GM21515 (cell line): ENCODE data around the gene GGTA1.

Experiments used
- ATAC-seq: cut with Tn5 transposase; IDR thresholded peaks from one replicate; pipeline ENCODE4 v1.9.1; 2021; ENCODE audit not compliant: unreplicated experiment

GGTA1 gene

GRCh38 chr9:121500165-121500478, 478 bp upstream of the GGTA1 start:
- ATAC-seq, result no peak

GRCh38 chr9:121499177-121499426, 542 bp downstream of the GGTA1 start:
- no peak for ATAC-seq

GRCh38 chr9:121498487-121499176, 1.0 kb downstream of the GGTA1 start:
- no peak for ATAC-seq

GRCh38 chr9:121498150-121498486, 1.5 kb downstream of the GGTA1 start:
- ATAC-seq, result peak; percentile 63

GRCh38 chr9:121495976-121496375, 3.7 kb downstream of the GGTA1 start:
- no peak for ATAC-seq

GRCh38 chr9:121494192-121494591, 5.5 kb downstream of the GGTA1 start:
- no peak for ATAC-seq

- no peak for ATAC-seq
Measured at GRCh38 chr9:121491111-121491510, 8.5 kb downstream of the GGTA1 start.

- no peak for ATAC-seq
Measured at GRCh38 chr9:121489344-121489743, 10.3 kb downstream of the GGTA1 start.

GRCh38 chr9:121486043-121486442, 13.6 kb downstream of the GGTA1 start:
- no peak for ATAC-seq

GRCh38 chr9:121485623-121486022, 14.0 kb downstream of the GGTA1 start:
- ATAC-seq, result no peak

- no peak for ATAC-seq
Measured at GRCh38 chr9:121484651-121485446, 14.8 kb downstream of the GGTA1 start.

- ATAC-seq, result no peak
Measured at GRCh38 chr9:121483473-121484031, 16.1 kb downstream of the GGTA1 start.

GRCh38 chr9:121483049-121483448, 16.6 kb downstream of the GGTA1 start:
- no peak for ATAC-seq

GRCh38 chr9:121478816-121479676, 20.6 kb downstream of the GGTA1 start:
- no peak for ATAC-seq

- ATAC-seq, result no peak
Measured at GRCh38 chr9:121476156-121476555, 23.5 kb downstream of the GGTA1 start.

- no peak for ATAC-seq
Measured at GRCh38 chr9:121474231-121474947, 25.3 kb downstream of the GGTA1 start.

GRCh38 chr9:121473229-121473628, 26.4 kb downstream of the GGTA1 start:
- no peak for ATAC-seq

GRCh38 chr9:121472446-121472845, 27.2 kb downstream of the GGTA1 start:
- no peak for ATAC-seq

- ATAC-seq, result no peak
Measured at GRCh38 chr9:121466142-121466541, 33.5 kb downstream of the GGTA1 start.

GRCh38 chr9:121464968-121465367, 34.7 kb downstream of the GGTA1 start:
- ATAC-seq, result no peak
